Activated naive CD8-positive, alpha-beta T cell treated with anti-CD3 and anti-CD28 coated beads, Interleukin-2, amount 10 ng/mL, durations not matched to agents 7 days and 5 days (primary cell): ENCODE data around the gene SNRNP27. TPM values are rescaled to one million over a fixed set of nuclear protein-coding genes. Genes with fewer than 3 reads are reported as not detected.
"Not testable (repeated sequence)": the region's sequence is repeated elsewhere in the genome, so short reads cannot be mapped to it uniquely, and the experiment has no call there.

Experiments used
- ATAC-seq: fragments of 150-1000 bp; cut with Tn5 transposase; one replicate; pipeline ENCODE4 v1.10.0; 2021; ENCODE audit warnings: low read depth, moderate library complexity
- POLR2A ChIA-PET: fragments of 350-600 bp; sonication (Branson Sonifier 250); formaldehyde crosslinking; loops from one replicate; lab custom pipeline; 2021; ENCODE audit warnings: antibody characterized with exemption; lab: Charles Lee
- DNase-seq: peaks from one replicate; pipeline ENCODE4 v3.0.0; 2021
- H3K27ac Mint-ChIP-seq: one replicate; pipeline ENCODE4 v1.8.0; 2022; ENCODE audit warnings: mild to moderate bottlenecking, mixed read lengths
- H3K27me3 Mint-ChIP-seq: one replicate; pipeline ENCODE4 v1.8.0; 2022; ENCODE audit warnings: mild to moderate bottlenecking, moderate library complexity, mixed read lengths
- H3K36me3 Mint-ChIP-seq: one replicate; pipeline ENCODE4 v1.8.0; 2021; ENCODE audit warnings: mild to moderate bottlenecking, mixed read lengths
- H3K4me1 Mint-ChIP-seq: one replicate; pipeline ENCODE4 v1.8.0; 2021; ENCODE audit warnings: mixed read lengths
- H3K4me3 Mint-ChIP-seq: one replicate; pipeline ENCODE4 v1.8.0; 2022; ENCODE audit warnings: mild to moderate bottlenecking, moderate library complexity, mixed read lengths
- H3K9me3 Mint-ChIP-seq: one replicate; pipeline ENCODE4 v1.8.0; 2021; ENCODE audit warnings: mixed read lengths
- total RNA-seq, 2 experiments: library from RNA; stranded (reverse); gene quantifications; one replicate each; pipeline ENCODE4 v1.2.3, GENCODE V29; 2021

The SNRNP27 gene
- total RNA-seq, 2 experiments from 2014 or later, result 46.0 to 54.4 TPM

DNA sequence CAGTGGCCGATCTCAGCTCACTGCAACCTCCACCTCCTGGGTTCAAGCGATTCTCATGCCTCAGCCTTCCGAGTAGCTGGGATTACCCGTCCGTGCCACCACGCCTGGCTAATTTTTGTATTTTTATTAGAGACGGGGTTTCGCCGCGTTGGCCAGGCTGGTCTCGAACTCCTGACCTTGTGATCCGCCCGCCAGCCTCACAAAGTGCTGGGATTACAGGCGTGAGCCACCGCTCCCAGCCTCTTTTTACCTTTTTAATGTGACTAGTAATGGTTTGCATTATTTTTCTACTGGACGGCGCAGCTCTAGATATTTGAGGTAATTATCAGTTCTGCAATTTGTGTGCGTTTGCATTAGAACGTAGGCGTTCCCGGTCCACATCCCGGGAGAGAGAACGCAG lies 981 bp downstream of the SNRNP27 start:
- H3K27me3 Mint-ChIP-seq, ATAC-seq, POLR2A ChIA-PET, DNase-seq, H3K9me3 Mint-ChIP-seq: not testable (repeated sequence)
- Mint-ChIP-seq H3K36me3 (peaks cover 22% of the 10 kb centered on the region), H3K27ac (peak overlapping the region; percentile 27), H3K4me1 (peaks cover 26% of the 10 kb centered on the region), H3K4me3 (peak overlapping the region; percentile 99)

DNA sequence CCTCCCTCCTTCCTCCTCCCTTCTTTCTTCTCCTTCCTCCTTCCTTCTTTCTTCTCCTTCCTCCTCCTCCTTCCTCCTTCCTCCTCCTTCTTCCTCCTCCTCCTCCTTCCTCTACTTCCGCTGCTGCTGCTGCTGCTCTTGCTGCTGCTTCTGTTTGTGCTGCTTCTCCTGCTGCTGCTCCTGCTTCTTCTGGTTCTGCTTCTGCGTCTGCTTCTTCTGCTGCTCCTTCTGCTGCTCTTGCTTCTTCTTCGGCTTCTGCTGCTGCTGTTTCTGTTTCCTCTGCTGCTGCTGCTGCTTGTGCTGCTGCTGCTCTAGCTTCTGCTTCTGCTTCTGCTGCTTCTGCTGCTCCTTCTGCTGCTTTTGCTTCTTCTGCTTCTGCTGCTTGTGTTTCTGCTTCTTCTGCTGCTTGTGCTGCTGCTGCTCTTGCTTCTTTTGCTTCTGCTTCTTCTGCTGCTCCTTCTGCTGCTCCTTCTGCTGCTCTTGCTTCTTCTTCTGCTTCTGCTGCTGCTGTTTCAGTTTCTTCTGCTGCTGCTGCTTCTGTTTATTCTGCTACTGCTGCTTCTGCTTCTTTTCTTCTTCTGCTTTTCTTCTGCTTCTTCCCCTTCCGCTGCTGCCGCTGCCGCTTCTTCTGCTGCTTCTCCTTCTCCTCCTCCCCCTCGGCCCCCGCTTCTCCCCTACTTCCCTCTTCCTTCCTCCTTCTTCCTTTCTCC lies 8.6 kb downstream of the SNRNP27 start:
- peak overlapping the region; percentile 97 for H3K27ac Mint-ChIP-seq
- H3K4me1 Mint-ChIP-seq, result peaks cover 37% of the 10 kb centered on the region
- no peaks in the 10 kb centered on the region for H3K27me3 Mint-ChIP-seq
- DNase-seq (no peak), ATAC-seq (peak; percentile 60)
- H3K4me3 Mint-ChIP-seq, result peak overlapping the region; percentile 92
- peaks cover 48% of the 10 kb centered on the region for H3K36me3 Mint-ChIP-seq
- POLR2A ChIA-PET, result interaction anchor here (0.7 to 1.2 kb wide), 5 partner anchors 11 to 202 kb away, joined by 3 to 4 read pairs (median 3); partner anchors contain the start of gene ANXA4
- no peaks in the 10 kb centered on the region for H3K9me3 Mint-ChIP-seq

DNA sequence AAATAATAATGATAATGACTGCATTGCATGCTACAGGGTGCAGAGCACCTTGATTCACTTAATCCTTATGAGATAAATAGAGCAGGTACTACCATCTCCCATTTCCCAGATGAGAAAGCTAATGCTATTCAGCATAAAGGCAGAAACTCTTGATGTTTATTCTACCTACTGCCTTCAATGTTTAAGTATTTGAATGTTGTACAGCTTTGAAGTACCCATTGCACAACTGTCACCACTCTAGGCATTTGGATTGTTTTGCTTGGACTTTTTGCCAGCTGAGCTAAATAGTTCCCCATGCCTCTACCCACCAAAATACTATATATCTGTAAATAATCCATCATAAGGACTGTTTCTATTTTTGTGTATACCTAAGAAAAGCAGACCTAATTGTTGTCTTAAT lies 13.5 kb downstream of the SNRNP27 start:
- no peak for ATAC-seq
- peaks cover 17% of the 10 kb centered on the region for H3K4me1 Mint-ChIP-seq
- H3K36me3 Mint-ChIP-seq, result peaks cover 22% of the 10 kb centered on the region
- no peaks in the 10 kb centered on the region for H3K9me3 Mint-ChIP-seq
- no peak overlapping the region for H3K4me3 Mint-ChIP-seq
- DNase-seq, result no peak
- POLR2A ChIA-PET, result interaction anchor here (1.1 kb wide), 1 partner anchor 14 kb away, joined by 3 read pairs; the partner anchor contains the start of gene SNRNP27
- no peaks in the 10 kb centered on the region for H3K27me3 Mint-ChIP-seq
- H3K27ac Mint-ChIP-seq, result no peak overlapping the region

DNA sequence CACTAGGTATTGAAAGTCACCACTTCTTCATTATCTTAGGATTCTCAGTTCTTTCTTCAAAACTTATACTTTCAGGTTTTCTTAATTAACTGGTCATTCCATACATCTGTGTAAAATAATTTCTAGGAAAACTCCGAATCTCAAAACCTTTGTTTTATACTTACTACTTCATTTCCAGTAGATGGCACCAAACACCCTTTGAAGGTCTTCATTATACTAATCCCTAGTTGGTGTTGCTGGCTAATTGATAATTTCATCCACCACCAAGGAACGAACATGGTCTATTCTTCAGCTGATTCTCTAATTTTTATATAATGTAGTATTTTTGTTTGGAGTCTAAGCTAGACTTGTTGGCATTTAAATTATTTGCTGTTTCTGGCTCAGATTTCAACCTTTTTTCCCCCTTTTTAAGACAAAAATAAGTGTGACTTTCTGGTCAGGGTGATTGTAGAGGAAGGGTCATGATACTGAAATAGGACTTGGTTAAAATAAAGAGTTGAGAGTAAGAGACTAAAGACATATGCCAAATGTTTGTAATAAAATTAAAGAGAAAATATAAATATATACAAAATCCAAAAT lies 18.3 kb downstream of the SNRNP27 start:
- ATAC-seq (no peak), DNase-seq (no peak)
- Mint-ChIP-seq H3K27me3 (no peaks in the 10 kb centered on the region), H3K4me3 (no peak overlapping the region), H3K9me3 (no peaks in the 10 kb centered on the region), H3K36me3 (peaks cover 11% of the 10 kb centered on the region), H3K27ac (peak overlapping the region; percentile 13), H3K4me1 (peaks cover 19% of the 10 kb centered on the region)
- POLR2A ChIA-PET, result interaction anchor here (1.1 to 5.6 kb wide), 3 partner anchors 158 to 390 kb away, joined by 3 to 84 read pairs (median 77); partner anchors contain the start of gene FAM136A

DNA sequence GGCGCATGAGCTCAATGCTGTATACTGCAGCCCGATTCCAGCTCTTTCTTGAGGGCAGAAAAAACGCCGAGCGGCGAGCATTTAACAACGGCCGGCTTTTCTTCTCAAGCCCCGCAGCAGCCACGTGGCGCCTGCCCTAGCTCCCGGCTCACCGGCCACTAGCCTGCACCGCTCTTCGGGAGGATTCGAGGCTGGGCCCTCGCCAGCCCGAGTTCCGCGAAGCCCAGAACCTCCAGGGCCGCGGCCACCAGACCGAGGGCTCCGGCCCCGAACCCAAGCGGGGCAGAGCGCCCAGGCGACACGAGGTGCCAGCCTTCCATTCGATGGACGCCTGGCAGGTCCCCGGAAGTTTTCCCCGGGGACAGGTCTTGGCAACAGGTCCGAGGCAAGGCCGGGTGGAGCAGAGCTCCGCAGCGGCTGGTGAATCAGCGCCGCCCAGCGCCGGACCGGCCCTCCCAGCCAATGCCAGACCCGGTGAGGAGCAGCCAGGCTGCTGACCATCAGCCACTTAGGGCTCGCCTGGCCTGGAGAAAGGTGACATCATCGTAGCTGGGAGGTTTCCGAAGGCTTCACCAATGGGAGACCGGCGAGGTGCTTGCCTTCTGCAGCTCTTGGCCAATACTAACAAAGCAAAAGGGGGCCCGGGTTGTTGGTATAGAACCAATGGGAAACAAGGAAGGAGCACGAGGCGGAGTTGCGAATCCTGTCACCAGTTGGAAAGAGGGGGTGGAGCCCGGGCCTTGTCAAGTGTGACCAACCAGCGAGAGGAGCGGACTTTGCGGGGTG lies 20.6 kb downstream of the SNRNP27 start:
- no peak for DNase-seq
- peak; percentile 92 for ATAC-seq
- no peaks in the 10 kb centered on the region for H3K9me3 Mint-ChIP-seq
- H3K4me1 Mint-ChIP-seq, result peaks cover 27% of the 10 kb centered on the region
- H3K36me3 Mint-ChIP-seq, result peaks cover 9% of the 10 kb centered on the region
- POLR2A ChIA-PET, result interaction anchor here (0.6 to 5.6 kb wide), 36 partner anchors 9 to 477 kb away, joined by 3 to 84 read pairs (median 4); partner anchors contain the start of genes C2orf42, NFU1, PCBP1 and PCYOX1
- H3K27me3 Mint-ChIP-seq, result no peaks in the 10 kb centered on the region
- H3K27ac Mint-ChIP-seq, result peak overlapping the region; percentile 71
- peak overlapping the region; percentile 84 for H3K4me3 Mint-ChIP-seq

DNA sequence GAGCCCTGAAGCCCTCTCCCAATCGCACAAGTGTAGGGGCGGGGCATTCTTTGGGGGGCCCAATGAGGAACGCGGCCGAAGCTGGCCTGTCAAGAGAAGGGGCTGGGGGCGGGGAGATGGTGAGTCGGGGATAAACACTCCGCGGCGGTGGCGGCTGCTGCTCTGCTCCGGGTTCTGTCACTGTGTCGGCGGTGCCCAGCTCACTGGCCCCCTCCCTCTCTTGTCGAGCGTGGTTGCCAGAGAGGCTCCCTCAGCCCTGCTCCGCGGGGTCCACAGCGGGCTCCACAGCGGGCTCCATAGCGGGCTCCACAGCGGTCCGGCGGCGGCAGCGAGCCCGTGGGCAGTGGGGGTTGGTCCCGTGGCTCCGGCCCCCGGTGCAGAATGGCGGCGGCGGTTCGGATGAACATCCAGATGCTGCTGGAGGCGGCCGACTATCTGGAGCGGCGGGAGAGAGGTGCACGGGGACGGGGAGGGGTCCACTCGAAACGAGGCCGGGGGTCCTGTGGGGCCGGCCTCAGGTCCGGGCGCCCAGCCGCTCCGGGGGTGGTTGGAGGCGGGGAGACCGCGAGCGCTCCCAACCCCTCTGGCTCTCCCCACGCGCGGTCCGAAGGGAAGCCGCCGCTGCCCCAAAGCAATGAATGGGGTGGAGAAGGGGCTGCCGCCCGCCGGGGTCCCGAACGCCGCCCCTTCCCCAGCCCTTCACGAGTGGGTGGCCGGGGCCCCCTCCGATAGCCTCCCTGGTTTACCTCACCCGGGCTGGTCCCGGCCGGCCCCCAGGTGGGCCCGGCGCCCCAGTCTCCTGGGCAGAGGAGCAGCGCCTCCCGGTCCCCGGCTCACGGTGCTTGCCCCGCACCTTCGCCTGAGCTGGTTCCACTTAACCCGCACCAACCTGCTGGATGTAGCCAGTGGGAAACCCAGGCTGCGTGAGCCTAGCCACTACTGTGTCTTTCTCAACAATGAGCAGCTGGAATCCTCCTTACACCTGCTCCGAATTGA lies 21.5 kb downstream of the SNRNP27 start, which contains the start of gene MXD1:
Gene MXD1 (plus strand): TSS at position 160 of the 996 bp plus-strand sequence. CDS start 222 bp downstream, at position 382.
- Mint-ChIP-seq H3K4me3 (peak within 1 kb of the TSS; percentile 84), H3K27me3 (no peaks in the 10 kb centered on the region), H3K9me3 (no peaks in the 10 kb centered on the region), H3K4me1 (peaks cover 27% of the 10 kb centered on the region), H3K27ac (peak within 1 kb of the TSS; percentile 71), H3K36me3 (peaks cover 9% of the 10 kb centered on the region)
- peak; percentile 96 for DNase-seq
- no peak for ATAC-seq
- POLR2A ChIA-PET, result interaction anchor here (0.6 to 5.6 kb wide), 35 partner anchors 8 to 379 kb away, joined by 3 to 84 read pairs (median 4); partner anchors contain the start of genes C2orf42, PCBP1, PCYOX1 and SNRPG

DNA sequence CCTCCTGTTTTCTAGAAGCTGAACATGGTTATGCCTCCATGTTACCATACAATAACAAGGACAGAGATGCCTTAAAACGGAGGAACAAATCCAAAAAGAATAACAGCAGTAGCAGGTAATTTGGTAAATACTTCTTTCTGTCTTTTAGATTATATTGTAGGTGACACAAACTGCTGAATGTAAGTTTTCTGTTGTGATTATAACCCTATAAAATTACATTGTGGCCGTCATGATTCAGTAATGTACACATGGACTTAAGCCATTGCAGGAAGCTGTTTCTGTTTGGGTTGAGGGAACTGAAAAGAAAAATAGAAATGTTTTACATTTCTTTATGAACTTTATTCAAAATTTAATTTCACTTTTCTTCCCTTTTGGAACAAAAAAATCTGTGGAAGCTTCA lies 22.4 kb downstream of the SNRNP27 start:
- no peaks in the 10 kb centered on the region for H3K27me3 Mint-ChIP-seq
- POLR2A ChIA-PET, result interaction anchor here (0.6 to 5.6 kb wide), 10 partner anchors 22 to 274 kb away, joined by 3 to 84 read pairs (median 7); partner anchors contain the start of genes C2orf42, PCBP1 and SNRNP27
- H3K9me3 Mint-ChIP-seq, result no peaks in the 10 kb centered on the region
- H3K4me1 Mint-ChIP-seq, result peaks cover 27% of the 10 kb centered on the region
- H3K4me3 Mint-ChIP-seq, result peak overlapping the region; percentile 73
- peaks cover 11% of the 10 kb centered on the region for H3K36me3 Mint-ChIP-seq
- no peak for ATAC-seq
- H3K27ac Mint-ChIP-seq, result peak overlapping the region; percentile 19
- DNase-seq, result no peak

DNA sequence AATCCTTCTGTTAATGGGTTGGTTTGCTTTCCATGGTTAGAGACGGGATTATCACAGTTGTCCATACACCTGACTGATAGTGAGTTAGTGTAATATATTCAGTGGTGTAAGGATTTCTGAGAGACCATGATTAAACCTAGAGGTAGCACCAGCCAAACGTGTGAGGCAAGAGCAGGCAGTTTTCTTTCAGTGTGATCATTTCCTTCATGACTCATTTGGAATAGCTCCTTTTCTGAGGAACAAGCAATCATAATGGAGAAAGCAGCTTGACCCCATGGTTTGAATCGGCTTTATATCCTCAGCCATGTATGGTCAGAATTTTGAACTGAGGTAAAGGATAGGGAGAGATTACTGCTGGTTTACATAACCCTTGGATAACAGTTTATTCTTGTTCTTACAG lies 24.1 kb downstream of the SNRNP27 start:
- H3K27ac Mint-ChIP-seq, result no peak overlapping the region
- peaks cover 23% of the 10 kb centered on the region for H3K4me1 Mint-ChIP-seq
- no peak for ATAC-seq
- no peaks in the 10 kb centered on the region for H3K9me3 Mint-ChIP-seq
- DNase-seq, result no peak
- no peaks in the 10 kb centered on the region for H3K27me3 Mint-ChIP-seq
- H3K36me3 Mint-ChIP-seq, result peaks cover 17% of the 10 kb centered on the region
- POLR2A ChIA-PET, result no interaction called here
- no peak overlapping the region for H3K4me3 Mint-ChIP-seq

DNA sequence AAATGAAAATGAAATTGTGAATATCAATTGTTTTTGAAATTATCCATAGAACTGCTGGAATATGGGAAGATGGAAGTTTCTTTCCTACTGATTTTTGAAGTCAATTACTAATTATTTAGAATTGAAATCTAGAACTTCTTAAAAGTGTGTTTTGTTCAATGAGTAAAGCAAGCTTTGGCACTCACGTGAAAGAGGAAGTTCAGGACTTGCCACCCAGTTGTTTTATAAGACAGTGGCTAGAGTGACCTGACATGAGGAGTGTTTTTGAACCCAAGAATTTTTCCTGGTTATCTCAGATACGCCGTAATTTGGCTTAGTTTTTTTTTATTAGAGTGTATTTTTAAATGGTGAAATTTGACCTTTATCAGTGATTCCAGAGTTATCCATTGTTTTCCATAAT lies 24.6 kb downstream of the SNRNP27 start:
- no peak overlapping the region for H3K27ac Mint-ChIP-seq
- no peak for ATAC-seq
- POLR2A ChIA-PET, result no interaction called here
- H3K4me1 Mint-ChIP-seq, result peaks cover 21% of the 10 kb centered on the region
- H3K9me3 Mint-ChIP-seq, result no peaks in the 10 kb centered on the region
- H3K36me3 Mint-ChIP-seq, result peaks cover 19% of the 10 kb centered on the region
- no peak for DNase-seq
- no peak overlapping the region for H3K4me3 Mint-ChIP-seq
- H3K27me3 Mint-ChIP-seq, result no peaks in the 10 kb centered on the region

DNA sequence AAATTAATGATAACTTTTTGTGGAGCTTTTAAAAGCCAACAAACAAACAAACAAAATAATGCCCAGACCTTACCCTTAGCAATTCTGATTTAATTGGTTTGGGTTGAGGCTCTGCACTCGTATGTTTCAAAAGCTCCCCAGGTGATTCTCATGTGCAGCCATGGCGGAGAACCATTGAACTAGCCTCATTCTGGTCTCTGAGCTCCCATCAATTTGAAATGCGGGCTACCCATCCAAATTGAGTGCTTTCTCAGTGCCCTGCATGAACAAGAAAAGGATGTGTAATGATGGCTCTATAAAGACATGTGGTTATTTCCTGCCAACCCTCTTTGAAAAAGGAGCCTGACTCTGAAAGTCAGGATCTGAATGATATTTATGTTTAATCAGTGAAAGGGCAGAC lies 29.4 kb downstream of the SNRNP27 start:
- ATAC-seq (no peak), DNase-seq (no peak)
- H3K27me3 Mint-ChIP-seq, result no peaks in the 10 kb centered on the region
- peaks cover 4% of the 10 kb centered on the region for H3K4me1 Mint-ChIP-seq
- POLR2A ChIA-PET, result interaction anchor here (0.9 kb wide), 1 partner anchor 8 kb away, joined by 3 read pairs; the partner anchor contains the start of gene MXD1
- H3K36me3 Mint-ChIP-seq, result peaks cover 27% of the 10 kb centered on the region
- H3K9me3 Mint-ChIP-seq, result no peaks in the 10 kb centered on the region
- no peak overlapping the region for H3K27ac Mint-ChIP-seq
- H3K4me3 Mint-ChIP-seq, result no peak overlapping the region

DNA sequence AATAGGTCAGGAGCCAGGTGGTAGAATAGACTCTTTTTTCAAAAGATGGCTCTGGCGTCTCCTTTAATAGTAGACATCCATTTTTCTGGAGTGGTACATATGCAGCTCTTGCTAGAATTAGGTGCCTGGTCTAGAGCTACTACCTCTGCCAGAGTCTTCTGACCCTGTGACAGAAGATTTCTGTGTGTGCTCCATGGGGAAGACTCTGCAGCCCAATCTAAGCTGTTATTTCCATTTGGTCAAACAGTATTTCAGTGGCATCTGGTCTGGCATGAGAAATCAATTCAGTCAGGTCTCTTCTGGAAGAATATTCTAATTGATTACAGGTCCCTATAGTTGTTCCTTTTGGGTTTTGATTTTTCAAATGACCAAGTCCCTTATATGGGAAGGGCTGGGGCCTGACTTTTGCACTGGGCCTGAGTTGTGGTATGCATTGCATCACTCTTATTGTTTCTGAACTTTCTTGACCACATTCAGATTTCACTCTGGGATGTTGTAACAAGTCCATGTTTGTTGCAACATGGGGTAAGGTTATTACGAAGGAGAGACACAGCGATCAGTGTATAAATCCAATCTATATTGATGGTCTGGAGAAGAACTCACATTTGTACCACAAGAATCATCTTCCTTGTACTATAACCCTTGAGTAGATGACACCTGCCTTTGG lies 33.2 kb downstream of the SNRNP27 start:
- Mint-ChIP-seq H3K27me3 (no peaks in the 10 kb centered on the region), H3K4me3 (no peak overlapping the region), H3K4me1 (peaks cover 7% of the 10 kb centered on the region), H3K27ac (no peak overlapping the region), H3K36me3 (peaks cover 33% of the 10 kb centered on the region), H3K9me3 (no peaks in the 10 kb centered on the region)
- ATAC-seq (no peak), DNase-seq (no peak)
- POLR2A ChIA-PET, result no interaction called here
